Caco-2 (cell line): ENCODE measurements around the gene GREM2. TPM values are rescaled to one million over a fixed set of nuclear protein-coding genes. Genes with fewer than 3 reads are reported as not detected.

ENCODE experiments used
- BruUV-seq: library from RNA; stranded (reverse); fragments of 400-500 nt; replicated peaks from 2 replicates; lab custom pipeline; 2021; lab: Mats Ljungman, UMichigan
- CTCF ChIA-PET: fragments of 300-600 bp; sonication (Branson Sonifier 250); formaldehyde crosslinking; loops from one replicate; lab custom pipeline; 2022; ENCODE audit warnings: antibody characterized with exemption; lab: Charles Lee
- POLR2A ChIA-PET: fragments of 300-600 bp; sonication (Branson Sonifier 250); formaldehyde crosslinking; loops from one replicate; lab custom pipeline; 2022; ENCODE audit warnings: antibody characterized with exemption; lab: Charles Lee
- DNase-seq, 2 experiments: peaks; one replicate each; pipeline versions ENCODE4 v3.0.0 to v3.0.0-alpha.2; 2020 to 2022
- H3K27me3 ChIP-seq: replicated peaks from 2 replicates; pipeline ENCODE4 v1.6.0; 2011; ENCODE audit warnings: low read length; ENCODE audit not compliant: control insufficient read depth, insufficient read depth
- H3K36me3 ChIP-seq: 2 replicates; pipeline ENCODE4 v1.5.1; 2011; ENCODE audit warnings: low read length; ENCODE audit not compliant: control insufficient read depth, insufficient read depth
- H3K4me1 ChIP-seq: fragments of 250-450 bp; sonication (Bioruptor Pico); 2 replicates; pipeline ENCODE4 v1.5.1; 2020; ENCODE audit warnings: mild to moderate bottlenecking
- H3K4me3 ChIP-seq: 2 replicates; pipeline ENCODE4 v1.5.1; 2011; ENCODE audit warnings: low read depth, mild to moderate bottlenecking, control low read depth, low read length
- H3K9me3 ChIP-seq: fragments of 250-450 bp; sonication (Bioruptor Pico); 2 replicates; pipeline ENCODE4 v1.5.1; 2020; ENCODE audit warnings: mild to moderate bottlenecking, moderate library complexity
- H3K27ac Mint-ChIP-seq: one replicate; pipeline ENCODE4 v1.8.0; 2022; ENCODE audit warnings: mixed read lengths; ENCODE audit not compliant: unreplicated experiment
- H3K27me3 Mint-ChIP-seq: one replicate; pipeline ENCODE4 v1.8.0; 2022; ENCODE audit warnings: mixed read lengths; ENCODE audit not compliant: insufficient read depth, unreplicated experiment
- H3K36me3 Mint-ChIP-seq: one replicate; pipeline ENCODE4 v1.8.0; 2022; ENCODE audit warnings: mild to moderate bottlenecking, mixed read lengths; ENCODE audit not compliant: insufficient read depth, unreplicated experiment
- H3K4me1 Mint-ChIP-seq: one replicate; pipeline ENCODE4 v1.8.0; 2022; ENCODE audit warnings: low read depth, mixed read lengths; ENCODE audit not compliant: unreplicated experiment
- H3K4me3 Mint-ChIP-seq: one replicate; pipeline ENCODE4 v1.8.0; 2022; ENCODE audit warnings: mild to moderate bottlenecking, moderate library complexity, mixed read lengths; ENCODE audit not compliant: unreplicated experiment
- H3K9me3 Mint-ChIP-seq: one replicate; pipeline ENCODE4 v1.8.0; 2022; ENCODE audit warnings: mixed read lengths; ENCODE audit not compliant: unreplicated experiment
- intact Hi-C: fragments of 100-400 bp; cut with micrococcal nuclease; formaldehyde crosslinking; loops from one replicate; pipeline ENCODE4 v1.10.0; 2022; ENCODE audit not compliant: unreplicated experiment
- total RNA-seq: library from RNA; stranded (reverse); gene quantifications from 2 replicates; pipeline ENCODE4 v1.2.3, GENCODE V29; 2022
- TF ChIP-seq, protein P1 (sequence below), 2 experiments: fragments of 200-600 bp in 1 of 2; IDR thresholded peaks; 1 replicate in 1 of 2; 2 replicates in 1 of 2; pipeline versions ENCODE4 v1.5.1 to v1.8.0; 2011 to 2022; ENCODE audit warnings: antibody characterized with exemption in 1 of 2, control low read depth in 1 of 2, inconsistent platforms in 1 of 2, low read depth in 1 of 2, low read length in 1 of 2, mild to moderate bottlenecking in 1 of 2, moderate library complexity in 1 of 2; ENCODE audit not compliant: insufficient read depth in 1 of 2, severe bottlenecking in 1 of 2, unreplicated experiment in 1 of 2

Gene GREM2
- total RNA-seq, 1 experiment from 2014 or later: 0.36 TPM

DNA sequence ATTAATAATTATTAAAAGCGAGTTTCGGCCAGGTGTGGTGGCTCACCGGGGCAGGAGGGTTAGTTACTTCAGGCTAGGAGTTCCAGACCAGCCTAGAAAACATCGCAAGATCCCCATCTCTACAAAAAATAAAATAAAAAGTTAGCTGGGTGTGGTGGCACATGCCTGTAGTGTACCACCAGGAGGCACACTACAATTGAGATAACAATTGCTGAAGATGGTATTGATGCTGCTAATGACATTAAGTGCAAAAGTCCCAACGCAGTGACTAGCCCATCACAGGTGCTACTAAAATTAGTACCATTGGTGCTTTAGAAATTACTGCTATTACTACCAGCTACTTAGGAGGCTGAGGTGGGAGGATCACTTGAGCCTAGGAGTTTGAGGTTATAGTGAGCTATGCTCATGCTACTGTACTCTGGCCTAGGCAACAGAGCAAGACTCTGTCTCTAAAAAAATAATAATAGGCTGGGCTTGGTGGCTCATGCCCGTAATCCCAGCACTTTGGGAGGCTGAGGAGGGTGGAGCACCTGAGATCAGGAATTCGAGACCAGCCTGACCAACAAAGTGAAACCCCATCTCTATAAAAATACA, 156.6 kb downstream of the GREM2 start:
- Histone ChIP-seq H3K4me1 (peaks cover 7% of the 10 kb centered on the region; the same call in 1 of the 2 replicates), H3K9me3 (no peaks in the 10 kb centered on the region), H3K4me3 (no peak overlapping the region), H3K27me3 (no peaks in the 10 kb centered on the region), H3K36me3 (no peaks in the 10 kb centered on the region)
- Mint-ChIP-seq H3K27me3 (no peaks in the 10 kb centered on the region), H3K27ac (no peak overlapping the region), H3K4me3 (no peak overlapping the region), H3K36me3 (no peaks in the 10 kb centered on the region), H3K4me1 (no peaks in the 10 kb centered on the region), H3K9me3 (no peaks in the 10 kb centered on the region)
- peak in 1 of 2 experiments; percentile 29 for DNase-seq
- TF ChIP-seq, protein P1, sequence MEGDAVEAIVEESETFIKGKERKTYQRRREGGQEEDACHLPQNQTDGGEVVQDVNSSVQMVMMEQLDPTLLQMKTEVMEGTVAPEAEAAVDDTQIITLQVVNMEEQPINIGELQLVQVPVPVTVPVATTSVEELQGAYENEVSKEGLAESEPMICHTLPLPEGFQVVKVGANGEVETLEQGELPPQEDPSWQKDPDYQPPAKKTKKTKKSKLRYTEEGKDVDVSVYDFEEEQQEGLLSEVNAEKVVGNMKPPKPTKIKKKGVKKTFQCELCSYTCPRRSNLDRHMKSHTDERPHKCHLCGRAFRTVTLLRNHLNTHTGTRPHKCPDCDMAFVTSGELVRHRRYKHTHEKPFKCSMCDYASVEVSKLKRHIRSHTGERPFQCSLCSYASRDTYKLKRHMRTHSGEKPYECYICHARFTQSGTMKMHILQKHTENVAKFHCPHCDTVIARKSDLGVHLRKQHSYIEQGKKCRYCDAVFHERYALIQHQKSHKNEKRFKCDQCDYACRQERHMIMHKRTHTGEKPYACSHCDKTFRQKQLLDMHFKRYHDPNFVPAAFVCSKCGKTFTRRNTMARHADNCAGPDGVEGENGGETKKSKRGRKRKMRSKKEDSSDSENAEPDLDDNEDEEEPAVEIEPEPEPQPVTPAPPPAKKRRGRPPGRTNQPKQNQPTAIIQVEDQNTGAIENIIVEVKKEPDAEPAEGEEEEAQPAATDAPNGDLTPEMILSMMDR (IDR thresholded peaks at IDR 0.05; ENCODE audit: insufficient read depth in 1 of 2, low read depth in 1 of 2, low read length in 1 of 2, severe bottlenecking in 1 of 2, unreplicated experiment in 1 of 2): peak; percentile 27 to 43
- intact Hi-C loops: loop anchor here (1.0 to 10.0 kb wide), 4 partner anchors 147 to 261 kb away; no protein-coding TSS in a partner anchor
- no TSS peak for BruUV-seq
- ChIA-PET POLR2A (no interaction called here), CTCF (interaction anchor here (0.9 to 1.0 kb wide), 2 partner anchors 151 to 153 kb away, joined by 3 to 4 read pairs; no protein-coding TSS in a partner anchor)

DNA sequence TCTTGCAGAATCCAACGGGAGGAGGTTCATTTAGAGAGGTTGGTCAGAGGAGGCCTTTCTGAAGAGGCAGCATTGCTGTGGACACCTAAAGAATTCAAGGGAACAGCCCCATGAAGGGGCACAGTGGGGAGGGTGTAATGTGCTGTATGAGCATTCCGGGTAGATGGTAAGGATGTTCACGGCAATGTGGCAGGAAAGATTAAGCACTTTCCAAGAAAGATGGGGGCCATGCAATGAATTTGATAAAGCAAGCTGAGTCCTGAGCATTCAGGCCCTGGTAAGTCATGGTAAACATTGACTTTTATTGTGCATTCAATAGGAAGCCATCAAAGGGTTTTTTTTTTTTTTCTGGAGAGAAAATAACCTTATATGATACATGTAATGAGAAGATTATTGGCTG, 166.6 kb downstream of the GREM2 start:
- intact Hi-C loops: no loop called here
- Mint-ChIP-seq H3K4me1 (peaks cover 10% of the 10 kb centered on the region), H3K36me3 (no peaks in the 10 kb centered on the region), H3K27ac (no peak overlapping the region), H3K9me3 (no peaks in the 10 kb centered on the region), H3K27me3 (no peaks in the 10 kb centered on the region), H3K4me3 (no peak overlapping the region)
- Histone ChIP-seq H3K9me3 (no peaks in the 10 kb centered on the region), H3K4me3 (no peak overlapping the region), H3K36me3 (no peaks in the 10 kb centered on the region), H3K4me1 (no peaks in the 10 kb centered on the region), H3K27me3 (no peaks in the 10 kb centered on the region)
- POLR2A ChIA-PET: no interaction called here
- TF ChIP-seq, protein P1 (IDR thresholded peaks at IDR 0.05; ENCODE audit: insufficient read depth in 1 of 2, low read depth in 1 of 2, low read length in 1 of 2, severe bottlenecking in 1 of 2, unreplicated experiment in 1 of 2): no peak
- no peak for DNase-seq
- no TSS peak for BruUV-seq
- CTCF ChIA-PET: no interaction called here

GRCh38 chr1:240441669-240442068, 170.3 kb downstream of the GREM2 start:
- H3K27me3 ChIP-seq: no peaks in the 10 kb centered on the region
- no TSS peak for BruUV-seq
- Mint-ChIP-seq H3K36me3 (no peaks in the 10 kb centered on the region), H3K27ac (no peak overlapping the region), H3K9me3 (no peaks in the 10 kb centered on the region), H3K4me1 (peaks cover 10% of the 10 kb centered on the region), H3K4me3 (no peak overlapping the region), H3K27me3 (no peaks in the 10 kb centered on the region)
- H3K4me3 ChIP-seq: no peak overlapping the region
- H3K36me3 ChIP-seq: no peaks in the 10 kb centered on the region
- POLR2A ChIA-PET: no interaction called here
- no peaks in the 10 kb centered on the region for H3K9me3 ChIP-seq
- H3K4me1 ChIP-seq: no peaks in the 10 kb centered on the region
- peak in 1 of 2 experiments; percentile 7 for DNase-seq
- TF ChIP-seq, protein P1 (IDR thresholded peaks at IDR 0.05; ENCODE audit: insufficient read depth in 1 of 2, low read depth in 1 of 2, low read length in 1 of 2, severe bottlenecking in 1 of 2, unreplicated experiment in 1 of 2): no peak
- CTCF ChIA-PET: interaction anchor here (0.7 kb wide), 1 partner anchor 274 kb away, joined by 6 read pairs; no protein-coding TSS in a partner anchor
- intact Hi-C loops: no loop called here
